ENCODE measurements around the gene ADRM1.
A peak's percentile ranks its signal among the peaks of the same experiment; 100 is the strongest.

The ADRM1 gene

GRCh38 chr20:62337558-62338293 lies 34.9 kb downstream of the ADRM1 start:
- no peak for DNase-seq (ENCODE audit: low spot score)

DNA sequence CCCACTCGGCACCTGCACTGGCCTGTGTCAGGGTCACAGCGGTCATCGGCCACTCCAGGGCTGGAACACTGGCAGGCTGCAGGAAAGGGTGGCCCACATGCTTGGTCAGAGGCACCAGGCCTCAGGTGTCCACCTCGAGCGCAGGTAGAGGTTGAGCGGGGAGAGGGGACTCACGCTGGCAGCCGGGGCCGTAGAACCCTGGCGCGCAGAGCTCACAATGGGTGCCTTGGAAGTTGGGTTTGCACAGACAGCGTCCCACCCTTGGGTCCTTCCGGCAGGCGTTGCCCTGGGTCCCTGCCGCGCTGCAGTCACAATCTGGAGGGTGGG lies 35.5 kb downstream of the ADRM1 start:
- no peak for DNase-seq (ENCODE audit: low spot score)

- DNase-seq (ENCODE audit: low spot score) = no peak
Measured at GRCh38 chr20:62339647-62340062, 36.9 kb downstream of the ADRM1 start.

GRCh38 chr20:62342910-62343309 lies 40.1 kb downstream of the ADRM1 start:
- no peak for DNase-seq (ENCODE audit: low spot score)

DNA sequence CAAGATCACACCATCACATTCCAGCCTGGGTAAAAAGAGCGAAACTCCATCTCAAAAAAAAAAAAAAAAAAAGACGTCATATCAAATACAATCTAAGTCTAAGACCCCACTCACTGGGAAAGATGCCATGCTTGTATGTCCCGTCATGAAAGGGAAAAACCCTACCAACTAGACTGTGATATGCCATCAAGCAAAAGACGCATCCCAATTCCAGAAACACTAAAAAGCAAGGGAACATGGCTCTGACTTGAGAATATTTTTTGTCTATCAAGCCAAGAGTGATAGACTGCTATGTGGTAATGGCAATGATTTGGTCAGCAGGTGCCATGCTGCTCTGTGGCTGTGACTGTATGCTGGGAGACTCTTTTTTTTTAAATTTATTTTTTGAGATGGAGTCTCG lies 41.3 kb downstream of the ADRM1 start:
- no peak for DNase-seq (ENCODE audit: low spot score)

DNA sequence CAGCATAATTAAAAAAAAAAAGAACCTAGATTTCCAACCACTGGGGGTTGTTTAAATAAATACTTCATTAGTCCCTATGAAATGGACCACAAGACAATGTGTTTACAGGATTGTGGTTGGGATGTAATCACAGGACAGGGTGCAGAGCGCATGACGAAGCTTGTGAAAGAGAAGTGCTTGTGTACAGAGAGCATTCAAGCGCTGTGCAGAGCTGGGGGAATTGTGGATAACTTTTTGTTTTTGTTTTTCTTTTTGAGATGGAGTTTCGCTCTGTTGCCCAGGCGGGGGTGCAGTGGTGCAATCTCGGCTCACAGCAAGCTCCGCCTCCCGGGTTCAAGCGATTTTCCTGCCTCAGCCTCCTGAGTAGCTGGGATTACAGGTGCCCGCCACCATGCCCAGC lies 42.0 kb downstream of the ADRM1 start:
- DNase-seq (ENCODE audit: low spot score) = no peak

DNA sequence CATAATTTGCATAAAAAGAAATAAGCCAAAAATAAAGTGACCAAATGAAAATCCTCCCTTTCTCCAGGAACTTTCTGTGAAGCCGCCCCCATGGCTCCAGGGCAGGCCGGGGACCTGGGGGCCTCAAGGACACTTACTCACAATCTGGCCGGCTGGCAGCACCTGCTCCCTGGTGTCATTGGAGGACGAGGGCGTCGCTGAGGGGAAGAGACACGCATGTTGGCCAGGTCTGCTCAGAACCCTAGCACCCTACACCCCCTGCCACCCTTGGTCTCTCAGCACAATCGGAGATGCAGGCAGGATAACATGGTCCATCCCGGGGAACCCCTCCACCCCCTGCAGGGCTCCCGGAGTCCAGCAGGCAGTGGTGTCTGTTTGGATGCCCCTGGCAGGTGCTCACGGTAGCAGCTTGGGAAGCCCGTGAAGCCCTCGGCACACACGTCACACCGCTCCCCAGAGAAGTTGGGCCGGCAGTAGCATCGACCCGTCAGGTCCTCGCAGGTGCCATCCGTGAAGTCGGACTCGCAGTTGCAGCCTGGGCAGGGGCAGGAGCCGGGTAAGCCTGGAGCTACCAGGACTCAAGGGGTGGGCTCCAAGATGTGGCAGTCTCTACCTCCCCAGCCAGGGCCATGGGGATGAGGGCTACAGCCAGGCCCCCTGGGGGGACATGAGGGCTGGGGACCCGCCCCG lies 43.0 kb downstream of the ADRM1 start:
- no peak for DNase-seq (ENCODE audit: low spot score)

GRCh38 chr20:62346398-62347150 lies 43.8 kb downstream of the ADRM1 start:
- no peak for DNase-seq (ENCODE audit: low spot score)

DNA sequence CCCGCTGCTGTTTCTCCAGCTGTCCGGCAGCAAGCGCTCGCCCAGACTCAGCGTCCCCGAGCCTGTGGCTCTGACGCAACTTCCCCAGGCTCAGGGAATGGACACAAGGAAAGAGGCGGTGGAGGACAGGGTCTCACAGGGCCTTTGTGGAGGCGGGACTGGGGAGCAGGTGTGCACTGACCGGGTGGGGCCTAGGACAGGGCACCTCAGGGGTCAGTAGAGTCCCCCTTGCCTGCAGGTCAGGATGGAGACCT lies 44.3 kb downstream of the ADRM1 start:
- no peak for DNase-seq (ENCODE audit: low spot score)

- no peak for DNase-seq (ENCODE audit: low spot score)
Measured at GRCh38 chr20:62347445-62347844, 44.6 kb downstream of the ADRM1 start.

DNA sequence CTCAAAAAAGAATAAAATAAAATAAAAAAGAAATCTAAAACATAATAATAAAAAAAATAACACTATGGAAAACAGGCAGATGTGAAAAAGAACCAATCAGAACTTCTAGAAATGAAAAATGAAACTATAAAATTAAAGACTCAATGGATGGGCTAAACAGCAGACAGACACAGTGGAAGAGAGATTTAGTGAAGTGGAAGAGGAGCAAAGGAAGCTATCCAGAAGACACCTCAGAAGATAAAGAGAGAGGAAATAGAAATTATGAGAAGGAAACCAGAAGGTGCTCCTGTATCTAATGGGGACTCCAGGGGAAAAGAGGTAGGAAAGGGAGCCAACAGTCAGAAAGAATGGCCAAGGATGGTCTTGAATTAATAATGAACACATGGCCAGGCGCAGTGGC lies 45.8 kb downstream of the ADRM1 start:
- DNase-seq (ENCODE audit: low spot score) = no peak

GRCh38 chr20:62349556-62350097 lies 46.8 kb downstream of the ADRM1 start:
- DNase-seq (ENCODE audit: low spot score) = no peak

DNA sequence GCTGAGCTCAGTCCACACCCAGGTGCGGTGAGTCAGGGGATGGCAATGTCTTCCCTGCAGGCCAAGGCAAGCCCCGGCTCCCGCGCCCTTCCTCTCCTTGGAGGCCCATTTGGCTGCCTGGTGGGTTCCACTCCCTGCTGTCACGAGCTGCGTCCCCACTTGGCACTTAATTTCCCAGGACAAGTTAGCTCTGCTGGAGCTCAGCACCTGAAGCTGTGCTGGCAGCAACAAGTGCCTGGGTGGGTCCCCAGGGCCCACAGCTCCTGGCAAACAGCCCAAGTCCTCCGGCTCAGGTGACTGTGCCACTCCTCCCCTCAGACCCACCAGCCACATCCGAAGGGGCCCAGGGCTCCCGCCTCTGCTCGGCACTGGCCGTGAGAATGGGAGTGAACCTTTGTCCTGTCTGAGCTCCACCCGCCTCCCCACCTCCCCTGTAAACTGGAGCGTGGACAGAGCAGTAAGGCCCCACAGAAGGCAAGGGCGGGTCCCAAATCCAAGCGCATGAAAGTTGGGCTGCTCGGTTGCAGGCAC lies 47.4 kb downstream of the ADRM1 start:
- DNase-seq (ENCODE audit: low spot score) = peak; percentile 37

DNA sequence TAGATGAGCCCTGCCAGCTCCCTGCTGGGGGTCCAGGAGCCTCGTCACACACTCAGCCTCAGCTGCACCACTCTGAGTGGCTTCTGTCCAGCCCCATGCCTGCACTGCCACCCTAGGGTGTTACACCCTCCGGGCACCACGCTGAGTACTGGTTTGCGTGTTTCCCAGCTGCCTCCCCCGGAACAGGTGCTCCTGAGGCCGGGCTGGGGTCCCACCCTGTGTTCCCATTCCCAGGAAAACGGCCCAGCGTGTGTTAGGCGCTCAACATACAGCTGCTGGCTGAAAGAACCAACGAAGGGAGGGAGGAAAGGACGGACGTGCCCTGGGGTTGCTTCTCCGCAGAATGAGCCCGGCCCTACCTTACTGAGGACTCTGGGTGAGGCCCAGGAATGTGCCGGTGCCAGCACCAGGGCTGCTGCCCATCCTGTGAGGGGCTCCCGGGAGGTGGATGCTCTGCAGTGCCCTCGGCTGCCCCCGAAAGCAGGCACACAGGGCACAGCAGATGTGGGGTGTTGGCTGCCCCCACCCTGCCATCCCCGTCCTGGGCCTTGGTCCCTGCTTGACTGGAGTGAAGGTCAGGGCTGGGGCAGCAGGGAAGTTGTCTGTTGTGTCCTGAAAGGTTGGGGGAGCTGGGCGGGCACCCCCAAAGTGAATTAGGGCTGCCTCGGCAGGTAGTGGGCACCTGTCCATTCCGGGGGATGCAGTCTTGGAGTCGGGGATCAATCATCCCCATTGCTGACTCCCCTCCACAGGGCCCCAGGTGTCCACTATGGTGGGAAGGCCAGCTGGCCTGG lies 48.0 kb downstream of the ADRM1 start:
- no peak for DNase-seq (ENCODE audit: low spot score)

- DNase-seq (ENCODE audit: low spot score) = no peak
Measured at GRCh38 chr20:62351469-62352401, 48.9 kb downstream of the ADRM1 start.

GRCh38 chr20:62352402-62353288 lies 49.8 kb downstream of the ADRM1 start:
- peak; percentile 31 for DNase-seq (ENCODE audit: low spot score)

DNA sequence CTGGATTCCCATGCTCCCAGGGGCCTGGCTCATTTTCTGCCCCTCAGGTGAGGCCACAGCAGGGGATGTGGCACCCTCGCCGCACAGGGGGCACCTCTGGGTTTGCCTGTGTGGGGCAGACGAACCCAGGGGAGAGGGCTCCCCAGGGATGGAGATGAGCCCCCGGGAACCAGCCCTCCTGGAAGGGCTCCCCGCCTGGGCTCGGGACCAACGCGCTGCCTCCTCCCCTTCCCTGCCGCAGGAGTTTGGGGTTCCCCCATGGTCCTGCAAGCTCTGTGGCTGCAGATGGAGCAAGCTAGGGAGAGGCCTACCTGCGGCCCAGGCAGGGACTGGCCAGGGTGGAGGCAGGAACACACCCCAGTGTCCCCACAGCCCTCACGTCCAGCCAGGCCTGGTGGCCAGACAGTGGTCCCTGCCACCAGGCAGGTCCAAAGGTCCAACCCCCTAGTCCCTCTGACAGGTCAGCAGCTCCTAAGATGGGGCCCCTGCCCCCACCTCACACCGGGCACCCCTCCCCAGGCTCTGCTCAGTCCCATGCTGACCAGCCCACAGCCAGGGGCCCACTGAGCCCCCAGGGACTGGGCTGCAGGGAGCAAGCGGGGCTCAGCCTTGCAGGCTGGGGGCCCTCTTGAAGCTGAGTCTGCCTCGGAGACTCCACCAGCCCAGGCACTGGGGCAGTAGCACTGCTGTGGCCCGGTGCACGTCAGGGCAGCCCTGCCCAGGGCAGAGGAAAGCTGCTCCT lies 50.7 kb downstream of the ADRM1 start:
- no peak for DNase-seq (ENCODE audit: low spot score)

DNA sequence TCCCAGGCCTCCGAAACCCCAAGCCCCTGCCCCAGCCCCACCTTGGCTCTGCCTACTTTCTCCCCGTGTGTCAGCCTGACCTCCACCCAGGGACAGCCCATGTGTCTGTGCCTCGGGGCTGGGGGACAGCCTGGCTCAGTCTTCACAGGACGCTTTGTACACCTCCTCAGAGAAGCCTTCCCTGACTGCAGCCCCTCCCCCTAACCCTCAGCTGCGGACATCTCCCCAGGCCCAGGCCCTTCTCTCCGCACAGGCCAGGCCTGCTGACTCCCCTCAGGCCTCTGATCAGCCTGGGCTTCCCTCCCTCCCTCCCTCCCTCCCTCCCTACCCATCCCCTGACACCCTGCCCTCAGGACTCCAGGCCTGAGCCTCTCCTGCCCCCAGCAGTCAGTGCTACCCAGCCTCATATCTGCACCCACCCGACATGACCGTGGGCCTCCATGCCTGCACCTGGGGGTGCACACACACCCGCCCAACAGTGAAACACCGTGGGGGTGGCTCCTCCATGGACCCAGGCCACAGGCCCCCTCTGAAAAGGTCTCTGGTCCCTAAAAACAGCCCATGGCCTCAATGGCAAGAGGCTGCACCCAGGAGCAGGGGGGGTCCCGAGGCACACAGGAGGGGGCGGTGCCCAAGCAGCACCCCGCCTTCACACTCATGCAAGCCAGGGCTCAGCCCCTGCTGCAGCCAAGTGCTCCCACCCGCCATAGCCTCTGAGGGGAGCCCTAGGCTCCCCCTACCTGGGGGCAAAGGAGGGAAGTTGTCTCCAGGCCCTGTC lies 51.4 kb downstream of the ADRM1 start:
- no peak for DNase-seq (ENCODE audit: low spot score)
